ENCODE data around the gene KRT15. TPM values are rescaled to one million over a fixed set of nuclear protein-coding genes. Genes with fewer than 3 reads are reported as not detected.

The KRT15 gene
- total RNA-seq, 1 experiment from 2014 or later, result not detected

- H3K9me2 ChIP-seq (replicated peaks; ENCODE audit: insufficient read depth, low read length), result no peaks in the 10 kb centered on the region
- H3K27ac ChIP-seq (ENCODE audit: low read length), result no peak overlapping the region
- no peak overlapping the region for H3K4me3 ChIP-seq (ENCODE audit: low read length)
- H3K36me3 ChIP-seq (ENCODE audit: insufficient read depth, low read length), result no peaks in the 10 kb centered on the region
- no peaks in the 10 kb centered on the region for H3K27me3 ChIP-seq (ENCODE audit: low read length)
- no peak overlapping the region for H2AFZ ChIP-seq (ENCODE audit: low read length)
- no peaks in the 10 kb centered on the region for H3K9me3 ChIP-seq (ENCODE audit: low read length)
- H4K20me1 ChIP-seq (ENCODE audit: insufficient read depth, low read depth, low read length), result no peaks in the 10 kb centered on the region
- H3K79me2 ChIP-seq (ENCODE audit: low read length), result no peaks in the 10 kb centered on the region
- no peak overlapping the region for H3K9ac ChIP-seq (ENCODE audit: low read length)
- no peak for DNase-seq
- no peaks in the 10 kb centered on the region for H3K4me1 ChIP-seq (ENCODE audit: low read length)
- H3K4me2 ChIP-seq (ENCODE audit: low read depth, low read length, poor library complexity, severe bottlenecking), result no peak overlapping the region
Observed at GRCh38 chr17:41490000-41490990, 28.4 kb downstream of the KRT15 start.

DNA sequence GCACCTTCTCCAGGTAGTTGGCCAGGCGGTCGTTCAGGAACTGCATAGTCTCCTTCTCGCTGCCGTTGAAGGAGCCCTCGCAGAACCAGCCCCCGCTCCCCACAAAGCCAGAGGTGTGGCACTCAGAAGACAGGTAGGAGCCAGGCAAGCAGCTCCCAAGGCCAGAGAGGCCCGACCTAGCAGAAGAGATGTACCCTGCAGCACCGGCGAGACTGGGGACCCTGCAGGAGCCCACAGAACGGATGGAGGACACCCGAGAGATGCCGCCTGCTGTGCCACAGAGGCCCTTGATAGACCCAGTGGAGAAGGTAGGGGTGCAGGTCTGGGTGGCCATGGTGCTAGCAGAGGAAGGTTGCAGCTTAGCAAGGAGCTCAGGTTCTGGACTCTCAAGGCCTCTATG is 29.2 kb downstream of the KRT15 start, which contains the start of gene KRT36:
KRT36 (minus strand) TSS at position 380 of the 400 bp plus-strand sequence; CDS start at position 334, 46 bp downstream.
- DNase-seq, result no peak
- no peak within 1 kb of the TSS for H2AFZ ChIP-seq (ENCODE audit: low read length)
- H3K4me3 ChIP-seq (ENCODE audit: low read length), result no peak within 1 kb of the TSS
- H4K20me1 ChIP-seq (ENCODE audit: insufficient read depth, low read depth, low read length), result no peaks in the 10 kb centered on the region
- H3K9ac ChIP-seq (ENCODE audit: low read length), result no peak within 1 kb of the TSS
- no peak within 1 kb of the TSS for H3K27ac ChIP-seq (ENCODE audit: low read length)
- no peaks in the 10 kb centered on the region for H3K36me3 ChIP-seq (ENCODE audit: insufficient read depth, low read length)
- H3K27me3 ChIP-seq (ENCODE audit: low read length), result no peaks in the 10 kb centered on the region
- H3K9me2 ChIP-seq (replicated peaks; ENCODE audit: insufficient read depth, low read length), result no peaks in the 10 kb centered on the region
- H3K4me1 ChIP-seq (ENCODE audit: low read length), result no peaks in the 10 kb centered on the region
- no peaks in the 10 kb centered on the region for H3K9me3 ChIP-seq (ENCODE audit: low read length)
- no peaks in the 10 kb centered on the region for H3K79me2 ChIP-seq (ENCODE audit: low read length)
- H3K4me2 ChIP-seq (ENCODE audit: low read depth, low read length, poor library complexity, severe bottlenecking), result no peak within 1 kb of the TSS

GRCh38 chr17:41486809-41487530 is 31.7 kb downstream of the KRT15 start:
- H4K20me1 ChIP-seq (ENCODE audit: insufficient read depth, low read depth, low read length), result no peaks in the 10 kb centered on the region
- H3K4me3 ChIP-seq (ENCODE audit: low read length), result no peak overlapping the region
- no peak overlapping the region for H3K27ac ChIP-seq (ENCODE audit: low read length)
- no peaks in the 10 kb centered on the region for H3K79me2 ChIP-seq (ENCODE audit: low read length)
- no peaks in the 10 kb centered on the region for H3K4me1 ChIP-seq (ENCODE audit: low read length)
- H2AFZ ChIP-seq (ENCODE audit: low read length), result no peak overlapping the region
- H3K4me2 ChIP-seq (ENCODE audit: low read depth, low read length, poor library complexity, severe bottlenecking), result no peak overlapping the region
- H3K9me3 ChIP-seq (ENCODE audit: low read length), result no peaks in the 10 kb centered on the region
- DNase-seq, result peak; percentile 77
- no peaks in the 10 kb centered on the region for H3K36me3 ChIP-seq (ENCODE audit: insufficient read depth, low read length)
- H3K9me2 ChIP-seq (replicated peaks; ENCODE audit: insufficient read depth, low read length), result no peaks in the 10 kb centered on the region
- no peaks in the 10 kb centered on the region for H3K27me3 ChIP-seq (ENCODE audit: low read length)
- H3K9ac ChIP-seq (ENCODE audit: low read length), result no peak overlapping the region

DNA sequence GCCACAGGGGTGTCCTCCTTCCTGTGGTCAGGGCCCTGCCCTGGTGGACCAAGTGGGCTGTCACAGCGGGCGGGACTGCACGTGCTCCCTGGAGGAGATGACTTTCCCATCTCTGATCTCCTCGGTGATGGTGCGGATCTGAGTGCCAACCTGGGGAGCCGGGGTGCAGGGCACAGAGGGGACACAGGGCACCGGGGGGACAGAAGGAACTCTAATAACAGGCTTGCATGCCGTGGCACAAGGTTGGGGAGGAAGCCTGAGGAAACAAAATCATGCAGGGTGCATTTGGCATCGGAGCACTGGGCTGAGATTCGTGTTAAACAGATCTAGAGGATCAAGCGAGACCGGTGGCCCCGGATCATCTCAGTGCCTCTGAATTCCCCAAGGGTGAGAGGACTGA is 32.4 kb downstream of the KRT15 start:
- Histone ChIP-seq H2AFZ (ENCODE audit: low read length) (no peak overlapping the region), H3K79me2 (ENCODE audit: low read length) (no peaks in the 10 kb centered on the region), H3K27ac (ENCODE audit: low read length) (no peak overlapping the region), H3K9ac (ENCODE audit: low read length) (no peak overlapping the region), H3K4me1 (ENCODE audit: low read length) (no peaks in the 10 kb centered on the region), H3K4me3 (ENCODE audit: low read length) (no peak overlapping the region), H3K9me3 (ENCODE audit: low read length) (no peaks in the 10 kb centered on the region), H3K36me3 (ENCODE audit: insufficient read depth, low read length) (no peaks in the 10 kb centered on the region), H3K27me3 (ENCODE audit: low read length) (no peaks in the 10 kb centered on the region), H4K20me1 (ENCODE audit: insufficient read depth, low read depth, low read length) (no peaks in the 10 kb centered on the region), H3K4me2 (ENCODE audit: low read depth, low read length, poor library complexity, severe bottlenecking) (no peak overlapping the region), H3K9me2 (replicated peaks; ENCODE audit: insufficient read depth, low read length) (no peaks in the 10 kb centered on the region)
- no peak for DNase-seq

- Histone ChIP-seq H3K4me3 (ENCODE audit: low read length) (no peak overlapping the region), H3K79me2 (ENCODE audit: low read length) (no peaks in the 10 kb centered on the region), H2AFZ (ENCODE audit: low read length) (no peak overlapping the region), H3K27me3 (ENCODE audit: low read length) (no peaks in the 10 kb centered on the region), H3K36me3 (ENCODE audit: insufficient read depth, low read length) (no peaks in the 10 kb centered on the region), H3K9me3 (ENCODE audit: low read length) (no peaks in the 10 kb centered on the region), H3K4me1 (ENCODE audit: low read length) (no peaks in the 10 kb centered on the region), H3K9me2 (replicated peaks; ENCODE audit: insufficient read depth, low read length) (no peaks in the 10 kb centered on the region), H3K27ac (ENCODE audit: low read length) (no peak overlapping the region), H3K9ac (ENCODE audit: low read length) (no peak overlapping the region), H3K4me2 (ENCODE audit: low read depth, low read length, poor library complexity, severe bottlenecking) (no peak overlapping the region), H4K20me1 (ENCODE audit: insufficient read depth, low read depth, low read length) (no peaks in the 10 kb centered on the region)
- no peak for DNase-seq
Observed at GRCh38 chr17:41484920-41485904, 33.5 kb downstream of the KRT15 start.

- H3K79me2 ChIP-seq (ENCODE audit: low read length), result no peaks in the 10 kb centered on the region
- H3K27me3 ChIP-seq (ENCODE audit: low read length), result no peaks in the 10 kb centered on the region
- H3K9me3 ChIP-seq (ENCODE audit: low read length), result no peaks in the 10 kb centered on the region
- H3K27ac ChIP-seq (ENCODE audit: low read length), result no peak overlapping the region
- no peak overlapping the region for H2AFZ ChIP-seq (ENCODE audit: low read length)
- DNase-seq, result no peak
- H3K36me3 ChIP-seq (ENCODE audit: insufficient read depth, low read length), result no peaks in the 10 kb centered on the region
- H3K9me2 ChIP-seq (replicated peaks; ENCODE audit: insufficient read depth, low read length), result no peaks in the 10 kb centered on the region
- H3K4me1 ChIP-seq (ENCODE audit: low read length), result no peaks in the 10 kb centered on the region
- no peak overlapping the region for H3K4me3 ChIP-seq (ENCODE audit: low read length)
- H3K9ac ChIP-seq (ENCODE audit: low read length), result no peak overlapping the region
- no peak overlapping the region for H3K4me2 ChIP-seq (ENCODE audit: low read depth, low read length, poor library complexity, severe bottlenecking)
- H4K20me1 ChIP-seq (ENCODE audit: insufficient read depth, low read depth, low read length), result no peaks in the 10 kb centered on the region
Observed at GRCh38 chr17:41483991-41484826, 34.5 kb downstream of the KRT15 start.

- H3K27ac ChIP-seq (ENCODE audit: low read length), result no peak overlapping the region
- H3K4me3 ChIP-seq (ENCODE audit: low read length), result no peak overlapping the region
- H3K27me3 ChIP-seq (ENCODE audit: low read length), result no peaks in the 10 kb centered on the region
- H2AFZ ChIP-seq (ENCODE audit: low read length), result no peak overlapping the region
- no peaks in the 10 kb centered on the region for H3K36me3 ChIP-seq (ENCODE audit: insufficient read depth, low read length)
- H3K4me1 ChIP-seq (ENCODE audit: low read length), result no peaks in the 10 kb centered on the region
- no peaks in the 10 kb centered on the region for H3K9me2 ChIP-seq (replicated peaks; ENCODE audit: insufficient read depth, low read length)
- H3K9me3 ChIP-seq (ENCODE audit: low read length), result no peaks in the 10 kb centered on the region
- no peak overlapping the region for H3K4me2 ChIP-seq (ENCODE audit: low read depth, low read length, poor library complexity, severe bottlenecking)
- H4K20me1 ChIP-seq (ENCODE audit: insufficient read depth, low read depth, low read length), result no peaks in the 10 kb centered on the region
- no peak for DNase-seq
- H3K79me2 ChIP-seq (ENCODE audit: low read length), result no peaks in the 10 kb centered on the region
- no peak overlapping the region for H3K9ac ChIP-seq (ENCODE audit: low read length)
Observed at GRCh38 chr17:41483531-41483930, 35.2 kb downstream of the KRT15 start.

All from Karpas-422 (cell line).